Measurements from ENCODE around the gene TAS2R5. TPM values are rescaled to one million over a fixed set of nuclear protein-coding genes. Genes with fewer than 3 reads are reported as not detected.
"Not testable (repeated sequence)": the region's sequence is repeated elsewhere in the genome, so short reads cannot be mapped to it uniquely, and the experiment has no call there.

The TAS2R5 gene
- 0.17 TPM in 1 of 2 replicates, not detected in the other for total RNA-seq (2014; rRNA removed; shearing (Covaris generic); ENCODE audit: low replicate concordance)

DNA sequence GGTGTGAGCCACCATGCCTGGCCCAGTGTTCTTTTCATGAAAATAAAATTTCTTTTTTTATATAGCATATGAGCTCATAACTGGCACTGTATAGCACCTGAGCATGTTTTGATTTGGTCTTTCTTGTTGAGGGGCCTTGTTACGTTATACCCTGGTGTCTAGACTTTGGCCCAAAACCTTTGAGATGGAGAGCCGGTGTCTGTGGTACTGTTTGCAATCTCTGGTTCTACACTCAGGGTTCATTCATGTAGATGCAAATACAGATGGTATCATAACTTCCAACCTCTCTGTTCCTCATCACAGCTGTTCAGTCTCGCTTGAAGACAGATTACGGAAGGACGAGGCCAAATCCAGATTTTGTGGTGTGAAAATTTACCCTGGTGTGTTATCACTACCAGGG is at the start of gene TAS2R5:
Gene TAS2R5 (plus strand): TSS at position 301 of the 400 bp plus-strand sequence. CDS start 145 bp downstream, outside the sequence.
- DNase-seq (ENCODE audit: low read depth), result no peak
- in situ Hi-C loops (cut with HindIII; ENCODE audit: low pct_unique_long_range_greater_than_20kb, low sequenced_read_pairs), result no loop called here

- in situ Hi-C loops (cut with HindIII; ENCODE audit: low pct_unique_long_range_greater_than_20kb, low sequenced_read_pairs), result no loop called here
Measured at GRCh38 chr7:141742229-141742628, 47.8 kb upstream of the TAS2R5 start.

GRCh38 chr7:141744131-141744530 is 45.9 kb upstream of the TAS2R5 start:
- no peak for DNase-seq (ENCODE audit: low read depth)
- in situ Hi-C loops (cut with HindIII; ENCODE audit: low pct_unique_long_range_greater_than_20kb, low sequenced_read_pairs), result no loop called here

More at GRCh38 chr7:141742229-141742628, 47.8 kb upstream of the TAS2R5 start:
- no peak for DNase-seq (ENCODE audit: low read depth)

DNA sequence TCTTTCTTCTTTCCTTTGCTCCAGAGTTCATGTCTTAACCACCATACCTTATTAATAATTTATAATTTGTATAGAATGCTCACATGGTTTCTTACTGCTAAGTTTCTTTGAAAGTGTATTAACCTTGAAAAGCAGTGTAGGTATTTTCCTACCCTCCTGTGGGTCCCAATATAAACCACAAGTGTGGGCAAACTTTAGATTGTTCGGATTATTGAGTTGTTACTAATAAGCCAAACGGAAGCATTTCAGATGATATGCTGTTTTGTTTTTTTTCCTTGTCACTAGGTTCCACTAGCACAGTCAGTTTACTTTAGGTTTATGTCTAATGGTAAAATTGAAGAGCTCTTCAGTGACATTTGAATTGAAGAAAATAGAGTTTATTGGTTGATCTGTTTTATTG is 41.6 kb upstream of the TAS2R5 start:
- in situ Hi-C loops (cut with HindIII; ENCODE audit: low pct_unique_long_range_greater_than_20kb, low sequenced_read_pairs), result no loop called here
- peak; percentile 7 for DNase-seq (ENCODE audit: low read depth)

- in situ Hi-C loops (cut with HindIII; ENCODE audit: low pct_unique_long_range_greater_than_20kb, low sequenced_read_pairs), result not testable (repeated sequence)
- DNase-seq (ENCODE audit: low read depth), result peak; percentile 39
Measured at GRCh38 chr7:141751904-141752303, 38.1 kb upstream of the TAS2R5 start.

GRCh38 chr7:141752634-141753033 is 37.4 kb upstream of the TAS2R5 start:
- in situ Hi-C loops (cut with HindIII; ENCODE audit: low pct_unique_long_range_greater_than_20kb, low sequenced_read_pairs), result no loop called here
- no peak for DNase-seq (ENCODE audit: low read depth)

- no peak for DNase-seq (ENCODE audit: low read depth)
- in situ Hi-C loops (cut with HindIII; ENCODE audit: low pct_unique_long_range_greater_than_20kb, low sequenced_read_pairs), result no loop called here
Measured at GRCh38 chr7:141754939-141755338, 35.1 kb upstream of the TAS2R5 start.

DNA sequence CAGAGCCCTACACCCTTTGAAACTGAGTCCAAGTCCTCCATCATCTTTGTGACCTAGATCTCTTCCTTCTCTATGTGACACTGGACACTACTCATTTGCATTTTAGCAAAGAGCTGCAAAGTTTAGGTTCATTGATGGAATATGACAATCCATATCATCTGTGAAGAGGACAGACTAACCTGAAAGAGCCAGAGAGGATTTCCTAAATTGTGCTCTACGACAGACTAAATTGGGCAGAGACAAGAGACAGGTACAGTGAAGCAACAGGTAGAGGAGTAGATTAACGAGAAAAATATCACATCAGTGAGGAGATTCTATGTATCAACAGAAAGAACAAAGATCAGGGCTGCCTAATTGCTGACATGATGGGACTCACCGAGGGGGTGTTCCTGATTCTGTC is 26.2 kb upstream of the TAS2R5 start, which contains the start of gene TAS2R3:
Gene TAS2R3 (plus strand): TSS at position 301 of the 400 bp plus-strand sequence. CDS start 62 bp downstream, at position 363.
- in situ Hi-C loops (cut with HindIII; ENCODE audit: low pct_unique_long_range_greater_than_20kb, low sequenced_read_pairs), result no loop called here
- DNase-seq (ENCODE audit: low read depth), result no peak

DNA sequence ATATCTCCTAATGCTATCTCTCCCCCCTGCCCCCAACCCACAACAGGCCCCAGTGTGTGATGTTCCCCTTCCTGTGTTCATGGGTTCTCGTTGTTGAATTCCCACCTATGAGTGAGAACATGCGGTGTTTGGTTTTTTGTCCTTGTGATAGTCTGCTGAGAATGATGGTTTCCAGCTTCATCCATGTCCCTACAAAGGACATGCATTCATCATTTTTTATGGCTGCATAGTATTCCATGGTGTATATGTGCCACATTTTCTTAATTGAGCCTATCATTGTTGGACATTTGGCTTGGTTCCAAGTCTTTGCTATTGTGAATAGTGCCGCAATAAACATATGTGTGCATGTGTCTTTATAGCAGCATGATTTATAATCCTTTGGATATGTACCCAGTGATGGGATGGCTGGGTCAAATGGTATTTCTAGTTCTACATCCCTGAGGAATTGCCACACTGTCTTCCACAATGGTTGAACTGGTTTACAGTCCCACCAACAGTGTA is 19.9 kb upstream of the TAS2R5 start:
- in situ Hi-C loops (cut with HindIII; ENCODE audit: low pct_unique_long_range_greater_than_20kb, low sequenced_read_pairs); DNase-seq (ENCODE audit: low read depth): not testable (repeated sequence)

GRCh38 chr7:141776374-141776773 is 13.6 kb upstream of the TAS2R5 start, which contains the start of gene TAS2R4:
TAS2R4 (plus strand) TSS chr7:141776674; CDS start chr7:141778489, 1,815 bp downstream.
- DNase-seq (ENCODE audit: low read depth), result no peak
- in situ Hi-C loops (cut with HindIII; ENCODE audit: low pct_unique_long_range_greater_than_20kb, low sequenced_read_pairs), result no loop called here

DNA sequence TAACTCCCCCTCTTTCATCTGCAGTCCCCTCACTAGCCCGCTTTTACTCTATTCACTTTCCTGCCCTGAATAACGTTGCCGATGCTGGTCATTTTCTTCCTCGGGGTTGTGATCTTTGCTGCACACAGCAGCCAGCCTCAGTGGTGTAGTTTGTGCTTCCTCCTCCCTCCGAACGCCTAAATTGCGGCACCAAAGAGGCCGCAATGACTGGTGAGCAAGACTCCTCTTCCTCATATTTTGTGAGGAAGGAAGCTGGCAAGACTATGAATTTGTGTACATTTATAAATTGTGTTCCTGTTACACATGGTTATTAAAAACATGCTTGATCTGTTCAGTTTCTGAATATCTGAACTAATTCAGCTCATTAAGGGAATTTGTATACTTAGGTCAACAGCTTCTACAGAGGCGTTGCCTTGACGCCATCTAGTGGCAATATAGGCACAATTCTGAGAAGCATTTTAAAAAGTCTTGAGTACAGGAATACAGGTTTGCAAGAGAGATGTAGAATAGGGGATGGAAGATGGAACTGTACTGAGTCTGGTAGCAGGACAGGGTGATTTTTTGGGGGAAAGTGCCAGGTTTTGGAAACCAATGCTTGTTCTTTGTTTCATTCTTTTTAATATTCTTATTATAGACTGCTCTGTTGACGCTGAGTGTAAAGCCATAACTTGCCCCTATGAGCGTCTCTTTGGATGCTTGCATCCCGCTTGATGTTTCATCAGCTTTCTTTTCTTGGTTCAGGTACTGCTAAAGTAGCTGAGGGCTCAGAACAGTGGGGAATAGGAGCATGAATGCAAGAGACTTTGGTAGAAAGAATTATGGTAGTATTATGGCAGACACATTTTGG is 4.1 kb upstream of the TAS2R5 start:
- in situ Hi-C loops (cut with HindIII; ENCODE audit: low pct_unique_long_range_greater_than_20kb, low sequenced_read_pairs), result no loop called here
- DNase-seq (ENCODE audit: low read depth), result peak; percentile 29

DNA sequence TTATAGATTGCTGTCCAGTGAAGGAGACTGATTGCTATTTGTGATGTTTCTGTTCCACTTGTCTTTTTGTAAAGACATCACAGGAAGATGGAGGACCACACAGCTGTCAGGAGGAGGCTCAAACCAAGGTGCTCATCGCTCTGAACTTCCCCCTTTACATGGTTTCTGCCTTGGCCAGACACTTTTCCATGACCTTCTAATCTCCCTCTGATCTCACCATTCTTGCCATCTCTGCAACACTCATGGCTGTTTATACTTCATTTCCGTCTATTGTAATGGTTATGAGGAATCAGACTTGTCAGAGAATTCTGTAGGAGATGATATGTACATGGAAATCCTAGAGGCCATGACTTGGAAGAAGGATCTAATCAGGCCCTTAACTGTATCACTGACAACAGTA is 1.7 kb upstream of the TAS2R5 start:
- in situ Hi-C loops (cut with HindIII; ENCODE audit: low pct_unique_long_range_greater_than_20kb, low sequenced_read_pairs), result no loop called here

DNA sequence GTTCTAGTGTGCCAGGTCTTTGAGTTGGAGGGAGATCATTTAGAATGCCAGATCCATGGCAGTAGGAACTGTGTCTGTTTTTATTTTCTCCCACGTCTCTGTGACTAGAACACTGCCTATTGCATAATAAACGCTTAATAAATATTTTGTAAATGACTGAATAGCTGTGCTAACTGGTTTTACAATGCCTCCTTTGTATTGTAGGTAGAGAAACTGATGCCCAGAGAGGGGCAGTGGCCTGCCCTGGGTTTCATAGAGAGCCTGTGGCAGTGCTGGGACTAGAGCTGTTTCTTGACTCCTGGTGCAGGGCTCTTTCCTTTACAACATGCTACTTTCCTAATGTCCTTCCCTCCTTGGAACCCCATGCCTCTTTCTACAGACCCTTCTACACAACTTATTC is 2.5 kb downstream of the TAS2R5 start:
- DNase-seq (ENCODE audit: low read depth), result no peak
- in situ Hi-C loops (cut with HindIII; ENCODE audit: low pct_unique_long_range_greater_than_20kb, low sequenced_read_pairs), result no loop called here

More for the DNA sequence above, 1.7 kb upstream of the TAS2R5 start:
- DNase-seq (ENCODE audit: low read depth), result no peak

DNA sequence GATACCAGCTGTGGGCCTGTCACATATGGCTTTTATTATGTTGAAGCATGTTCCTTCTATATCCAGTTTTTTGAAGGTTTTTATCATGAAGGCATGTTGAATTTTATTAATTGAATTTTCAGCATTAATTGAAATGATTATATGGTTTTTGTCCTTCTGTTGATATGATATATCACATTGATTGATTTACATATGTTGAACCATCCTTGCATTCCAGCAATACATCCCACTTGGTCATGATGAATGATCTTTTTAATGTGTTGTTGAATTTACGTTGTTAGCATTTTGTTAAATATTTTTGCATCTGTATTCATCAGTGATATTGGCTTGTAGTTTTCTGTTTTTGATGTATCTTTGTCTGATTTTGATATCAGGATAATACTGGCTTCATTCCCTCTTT is 30.1 kb downstream of the TAS2R5 start:
- no peak for DNase-seq (ENCODE audit: low read depth)
- in situ Hi-C loops (cut with HindIII; ENCODE audit: low pct_unique_long_range_greater_than_20kb, low sequenced_read_pairs), result no loop called here

- DNase-seq (ENCODE audit: low read depth); in situ Hi-C loops (cut with HindIII; ENCODE audit: low pct_unique_long_range_greater_than_20kb, low sequenced_read_pairs): not testable (repeated sequence)
Measured at GRCh38 chr7:141822432-141822831, 32.4 kb downstream of the TAS2R5 start.

- in situ Hi-C loops (cut with HindIII; ENCODE audit: low pct_unique_long_range_greater_than_20kb, low sequenced_read_pairs), result no loop called here
- no peak for DNase-seq (ENCODE audit: low read depth)
Measured at GRCh38 chr7:141837683-141838082, 47.7 kb downstream of the TAS2R5 start.

DNA sequence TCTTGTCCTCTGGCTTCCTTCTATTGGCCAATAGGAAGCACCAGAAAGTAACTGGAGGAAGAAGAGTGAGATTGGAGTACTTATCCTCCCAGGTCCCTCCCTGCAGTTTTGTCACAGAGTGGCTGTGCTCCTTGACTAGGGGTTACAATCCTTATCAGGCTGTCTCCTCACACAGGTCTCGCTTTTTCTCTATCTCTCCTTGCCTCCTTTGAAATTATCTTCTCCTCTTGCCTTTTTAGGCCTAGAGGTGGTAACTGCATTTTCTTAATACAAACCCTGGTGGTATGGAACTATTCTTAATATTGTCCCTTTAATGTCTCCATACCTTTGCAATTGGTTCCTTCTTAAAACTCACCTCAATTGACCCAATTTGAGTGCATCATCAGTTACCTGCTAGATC is 48.6 kb downstream of the TAS2R5 start:
- DNase-seq (ENCODE audit: low read depth), result no peak
- in situ Hi-C loops (cut with HindIII; ENCODE audit: low pct_unique_long_range_greater_than_20kb, low sequenced_read_pairs), result no loop called here

DNA sequence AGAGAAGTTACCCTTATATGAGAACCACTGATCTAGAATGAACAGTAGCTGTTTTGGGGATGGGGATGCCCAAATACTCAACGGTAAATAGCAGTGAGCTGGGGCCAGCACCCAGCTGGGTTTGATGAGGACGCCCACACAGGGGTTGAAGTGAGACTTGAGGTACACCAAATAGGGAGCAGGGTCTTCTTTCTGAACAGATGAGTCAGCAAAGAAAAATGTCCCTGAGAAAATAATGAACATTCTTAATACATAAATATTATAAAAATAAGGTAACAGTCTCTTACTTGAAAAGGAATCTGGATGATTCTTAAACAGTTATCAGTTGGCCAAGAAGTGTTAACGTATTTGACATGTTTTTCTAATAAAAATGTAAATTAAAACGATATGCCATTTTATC is 49.2 kb downstream of the TAS2R5 start:
- in situ Hi-C loops (cut with HindIII; ENCODE audit: low pct_unique_long_range_greater_than_20kb, low sequenced_read_pairs), result no loop called here
- DNase-seq (ENCODE audit: low read depth), result no peak

DNA sequence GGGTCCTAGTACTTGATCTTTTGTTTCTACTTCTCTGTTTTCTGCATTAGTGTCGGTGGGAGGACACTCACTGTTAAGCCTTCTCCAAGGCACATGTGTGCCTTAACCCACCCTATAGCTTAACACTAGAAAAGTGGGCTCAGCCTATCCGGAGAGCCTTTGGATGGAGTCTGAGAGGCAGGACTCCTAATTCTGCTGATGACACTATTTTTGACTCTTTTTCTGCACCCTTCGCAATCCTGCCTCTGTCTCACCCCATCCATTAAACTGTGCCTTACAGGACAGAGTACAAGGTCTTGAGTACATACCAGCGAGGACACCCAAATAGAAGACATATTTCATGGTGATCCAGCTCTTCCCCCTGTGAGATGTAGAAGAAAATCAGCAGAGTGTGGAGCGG is 50.7 kb downstream of the TAS2R5 start:
- in situ Hi-C loops (cut with HindIII; ENCODE audit: low pct_unique_long_range_greater_than_20kb, low sequenced_read_pairs), result no loop called here
- no peak for DNase-seq (ENCODE audit: low read depth)
